Omental fat pad (tissue), 4 donors: Measurements from ENCODE around the gene PPFIA4. TPM values are rescaled to one million over a fixed set of nuclear protein-coding genes. Genes with fewer than 3 reads are reported as not detected.

Source experiments
- ATAC-seq: fragments of 150-250 bp; one replicate; pipeline ENCODE4 v1.9.1; 2016; ENCODE audit warnings: mild to moderate bottlenecking, moderate library complexity; ENCODE audit not compliant: low FRiP score
- DNase-seq: peaks from one replicate; pipeline ENCODE4 v3.0.0-alpha.2; 2019; ENCODE audit warnings: low spot score
- CTCF ChIP-seq, 3 donors: fragments of 450-650 bp; IDR thresholded peaks; one replicate each; pipeline ENCODE4 v1.5.1; 2016 to 2017; ENCODE audit warnings: antibody characterized with exemption in 3 of 3, mild to moderate bottlenecking in 3 of 3, moderate library complexity in 2 of 3
- total RNA-seq, 4 donors: library from RNA; depleted of rRNA; stranded (reverse); fragments of >200 nt; gene quantifications; one replicate each; pipeline ENCODE4 v1.1.0, GENCODE V29; 2016

PPFIA4 gene
- total RNA-seq, 4 donors from 2014 or later = 0.72 to 1.4 (median 1.2) TPM; not detected in 1

GRCh38 chr1:203078478-203078877, 52.2 kb downstream of the PPFIA4 start:
- TF ChIP-seq CTCF (IDR thresholded peaks at IDR 0.05) = no peak
- ATAC-seq = no peak
- no peak for DNase-seq

- DNase-seq (no peak), ATAC-seq (no peak)
- TF ChIP-seq CTCF (IDR thresholded peaks at IDR 0.05) = no peak
Observed at GRCh38 chr1:203080456-203080855, 54.2 kb downstream of the PPFIA4 start.

GRCh38 chr1:203081465-203082230, 55.4 kb downstream of the PPFIA4 start:
- no peak for TF ChIP-seq CTCF (IDR thresholded peaks at IDR 0.05)
- DNase-seq = no peak
- ATAC-seq = no peak

GRCh38 chr1:203082231-203082505, 55.9 kb downstream of the PPFIA4 start:
- no peak for TF ChIP-seq CTCF (IDR thresholded peaks at IDR 0.05)
- ATAC-seq = no peak
- no peak for DNase-seq

- no peak for TF ChIP-seq CTCF (IDR thresholded peaks at IDR 0.05)
- no peak for DNase-seq
- ATAC-seq = no peak
Observed at GRCh38 chr1:203082571-203083462, 56.5 kb downstream of the PPFIA4 start.

- no peak for TF ChIP-seq CTCF (IDR thresholded peaks at IDR 0.05)
- DNase-seq (no peak), ATAC-seq (no peak)
Observed at GRCh38 chr1:203083463-203083921, 57.2 kb downstream of the PPFIA4 start.
